ENCODE results near the gene RBMXL2. TPM values are rescaled to one million over a fixed set of nuclear protein-coding genes. Genes with fewer than 3 reads are reported as not detected.

RBMXL2 gene
- polyA plus RNA-seq, 1 donor (not counting 4 experiments of a cell fraction or from before 2014, with no cell fraction given), result not detected

- DNase-seq (ENCODE audit: low read depth, low spot score) (no peak), FAIRE-seq (no peak)
- no peaks in the 10 kb centered on the region for H3K36me3 ChIP-seq (ENCODE audit: control insufficient read depth in 2 of 2, extremely low read depth in 1 of 2, insufficient read depth in 2 of 2, low read length in 2 of 2)
- H3K4me2 ChIP-seq (ENCODE audit: control insufficient read depth, extremely low read depth, insufficient read depth, low read depth, low read length), result no peak overlapping the region
- TF ChIP-seq, protein P1, sequence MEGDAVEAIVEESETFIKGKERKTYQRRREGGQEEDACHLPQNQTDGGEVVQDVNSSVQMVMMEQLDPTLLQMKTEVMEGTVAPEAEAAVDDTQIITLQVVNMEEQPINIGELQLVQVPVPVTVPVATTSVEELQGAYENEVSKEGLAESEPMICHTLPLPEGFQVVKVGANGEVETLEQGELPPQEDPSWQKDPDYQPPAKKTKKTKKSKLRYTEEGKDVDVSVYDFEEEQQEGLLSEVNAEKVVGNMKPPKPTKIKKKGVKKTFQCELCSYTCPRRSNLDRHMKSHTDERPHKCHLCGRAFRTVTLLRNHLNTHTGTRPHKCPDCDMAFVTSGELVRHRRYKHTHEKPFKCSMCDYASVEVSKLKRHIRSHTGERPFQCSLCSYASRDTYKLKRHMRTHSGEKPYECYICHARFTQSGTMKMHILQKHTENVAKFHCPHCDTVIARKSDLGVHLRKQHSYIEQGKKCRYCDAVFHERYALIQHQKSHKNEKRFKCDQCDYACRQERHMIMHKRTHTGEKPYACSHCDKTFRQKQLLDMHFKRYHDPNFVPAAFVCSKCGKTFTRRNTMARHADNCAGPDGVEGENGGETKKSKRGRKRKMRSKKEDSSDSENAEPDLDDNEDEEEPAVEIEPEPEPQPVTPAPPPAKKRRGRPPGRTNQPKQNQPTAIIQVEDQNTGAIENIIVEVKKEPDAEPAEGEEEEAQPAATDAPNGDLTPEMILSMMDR (optimal IDR thresholded peaks at IDR 0.05 in 1 of 3, IDR thresholded peaks at IDR 0.05 in 1 of 3, conservative IDR thresholded peaks at IDR 0.05 in 1 of 3; ENCODE audit: extremely low read depth in 1 of 3, insufficient read depth in 2 of 3, low read length in 3 of 3), result no peak
- no peak for TF ChIP-seq EZH2 (IDR thresholded peaks at IDR 0.05; ENCODE audit: low read length)
- no peaks in the 10 kb centered on the region for H4K20me1 ChIP-seq (ENCODE audit: control insufficient read depth, extremely low read depth, insufficient read depth, low read length)
- no peaks in the 10 kb centered on the region for H3K79me2 ChIP-seq (ENCODE audit: control insufficient read depth, insufficient read depth, low read length)
- H3K4me1 ChIP-seq (ENCODE audit: control insufficient read depth, extremely low read depth, insufficient read depth, low read length), result no peaks in the 10 kb centered on the region
- H3K4me3 ChIP-seq (ENCODE audit: control insufficient read depth in 2 of 3, extremely low read depth in 1 of 3, insufficient read depth in 2 of 3, low read depth in 1 of 3, low read length in 3 of 3), result no peak overlapping the region
- no peak overlapping the region for H2AFZ ChIP-seq (ENCODE audit: control insufficient read depth, low read length)
- no peaks in the 10 kb centered on the region for H3K9me1 ChIP-seq (ENCODE audit: control insufficient read depth, extremely low read depth, insufficient read depth, low read length)
- no peaks in the 10 kb centered on the region for H3K27me3 ChIP-seq (ENCODE audit: control insufficient read depth, extremely low read depth, insufficient read depth, low read length)
- dilution Hi-C loops (cut with MboI; ENCODE audit: extremely low pct_ligation_motif_present, low sequenced_read_pairs), result no loop called here
- no peak overlapping the region for H3K9ac ChIP-seq (ENCODE audit: control insufficient read depth, extremely low read depth, insufficient read depth, low read length)
- no peaks in the 10 kb centered on the region for H3K9me3 ChIP-seq (ENCODE audit: control insufficient read depth, low read depth, low read length)
- no peak overlapping the region for H3K27ac ChIP-seq (ENCODE audit: control insufficient read depth, insufficient read depth, low read length)
These were observed 31.2 kb upstream of the RBMXL2 start for GRCh38 chr11:7057641-7058040.

GRCh38 chr11:7060868-7061267, 27.9 kb upstream of the RBMXL2 start:
- no peaks in the 10 kb centered on the region for H3K79me2 ChIP-seq (ENCODE audit: control insufficient read depth, insufficient read depth, low read length)
- no peak for DNase-seq (ENCODE audit: low read depth, low spot score)
- no peak for TF ChIP-seq EZH2 (IDR thresholded peaks at IDR 0.05; ENCODE audit: low read length)
- TF ChIP-seq, protein P1 (optimal IDR thresholded peaks at IDR 0.05 in 1 of 3, IDR thresholded peaks at IDR 0.05 in 1 of 3, conservative IDR thresholded peaks at IDR 0.05 in 1 of 3; ENCODE audit: extremely low read depth in 1 of 3, insufficient read depth in 2 of 3, low read length in 3 of 3), result no peak
- no peaks in the 10 kb centered on the region for H3K36me3 ChIP-seq (ENCODE audit: control insufficient read depth in 2 of 2, extremely low read depth in 1 of 2, insufficient read depth in 2 of 2, low read length in 2 of 2)
- H3K4me2 ChIP-seq (ENCODE audit: control insufficient read depth, extremely low read depth, insufficient read depth, low read depth, low read length), result no peak overlapping the region
- no peak for FAIRE-seq
- H4K20me1 ChIP-seq (ENCODE audit: control insufficient read depth, extremely low read depth, insufficient read depth, low read length), result no peaks in the 10 kb centered on the region
- no peak overlapping the region for H3K9ac ChIP-seq (ENCODE audit: control insufficient read depth, extremely low read depth, insufficient read depth, low read length)
- H3K27me3 ChIP-seq (ENCODE audit: control insufficient read depth, extremely low read depth, insufficient read depth, low read length), result no peaks in the 10 kb centered on the region
- H2AFZ ChIP-seq (ENCODE audit: control insufficient read depth, low read length), result no peak overlapping the region
- no peaks in the 10 kb centered on the region for H3K9me1 ChIP-seq (ENCODE audit: control insufficient read depth, extremely low read depth, insufficient read depth, low read length)
- H3K4me3 ChIP-seq (ENCODE audit: control insufficient read depth in 2 of 3, extremely low read depth in 1 of 3, insufficient read depth in 2 of 3, low read depth in 1 of 3, low read length in 3 of 3), result no peak overlapping the region
- no peaks in the 10 kb centered on the region for H3K4me1 ChIP-seq (ENCODE audit: control insufficient read depth, extremely low read depth, insufficient read depth, low read length)
- H3K27ac ChIP-seq (ENCODE audit: control insufficient read depth, insufficient read depth, low read length), result no peak overlapping the region
- no peaks in the 10 kb centered on the region for H3K9me3 ChIP-seq (ENCODE audit: control insufficient read depth, low read depth, low read length)
- dilution Hi-C loops (cut with MboI; ENCODE audit: extremely low pct_ligation_motif_present, low sequenced_read_pairs), result no loop called here
